ENCODE data around the gene MYO1E. TPM values are rescaled to one million over a fixed set of nuclear protein-coding genes. Genes with fewer than 3 reads are reported as not detected.

Gene MYO1E
- total RNA-seq, 2 experiments from 2014 or later, result 20.3 to 22.7 TPM

DNA sequence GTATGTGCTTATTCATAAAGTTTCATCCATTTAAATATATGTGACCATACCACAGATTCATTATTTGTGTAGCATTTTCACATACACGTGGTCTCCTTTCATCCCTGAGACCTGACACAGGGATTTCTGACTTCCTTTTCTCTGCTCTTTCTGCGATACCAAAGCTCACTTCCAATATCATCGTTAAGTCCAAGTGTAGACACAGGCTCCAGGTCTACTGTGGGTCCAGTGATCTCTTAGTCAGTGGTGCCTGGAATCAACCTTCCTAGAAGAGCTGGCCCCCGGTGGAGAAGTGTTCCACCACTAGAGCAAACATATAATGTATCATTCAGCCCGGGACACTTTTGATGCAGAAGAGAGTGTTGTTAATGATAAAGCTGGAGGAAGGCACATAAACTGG, 93.6 kb downstream of the MYO1E start:
- ATAC-seq (no peak), DNase-seq (no peak)
- peaks cover 8% of the 10 kb centered on the region for H3K4me1 Mint-ChIP-seq (ENCODE audit: low read depth)
- H3K27me3 Mint-ChIP-seq, result peaks cover 6% of the 10 kb centered on the region
- no peaks in the 10 kb centered on the region for H3K36me3 Mint-ChIP-seq (ENCODE audit: low read depth)
- ChIA-PET CTCF (no interaction called here), POLR2A (no interaction called here)
- H3K27ac Mint-ChIP-seq, result no peak overlapping the region
- H3K4me3 Mint-ChIP-seq, result no peak overlapping the region
- H3K9me3 Mint-ChIP-seq, result no peaks in the 10 kb centered on the region
- TF ChIP-seq, protein P1, sequence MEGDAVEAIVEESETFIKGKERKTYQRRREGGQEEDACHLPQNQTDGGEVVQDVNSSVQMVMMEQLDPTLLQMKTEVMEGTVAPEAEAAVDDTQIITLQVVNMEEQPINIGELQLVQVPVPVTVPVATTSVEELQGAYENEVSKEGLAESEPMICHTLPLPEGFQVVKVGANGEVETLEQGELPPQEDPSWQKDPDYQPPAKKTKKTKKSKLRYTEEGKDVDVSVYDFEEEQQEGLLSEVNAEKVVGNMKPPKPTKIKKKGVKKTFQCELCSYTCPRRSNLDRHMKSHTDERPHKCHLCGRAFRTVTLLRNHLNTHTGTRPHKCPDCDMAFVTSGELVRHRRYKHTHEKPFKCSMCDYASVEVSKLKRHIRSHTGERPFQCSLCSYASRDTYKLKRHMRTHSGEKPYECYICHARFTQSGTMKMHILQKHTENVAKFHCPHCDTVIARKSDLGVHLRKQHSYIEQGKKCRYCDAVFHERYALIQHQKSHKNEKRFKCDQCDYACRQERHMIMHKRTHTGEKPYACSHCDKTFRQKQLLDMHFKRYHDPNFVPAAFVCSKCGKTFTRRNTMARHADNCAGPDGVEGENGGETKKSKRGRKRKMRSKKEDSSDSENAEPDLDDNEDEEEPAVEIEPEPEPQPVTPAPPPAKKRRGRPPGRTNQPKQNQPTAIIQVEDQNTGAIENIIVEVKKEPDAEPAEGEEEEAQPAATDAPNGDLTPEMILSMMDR (IDR thresholded peaks at IDR 0.05), result no peak
- intact Hi-C loops (cut with micrococcal nuclease), result no loop called here

DNA sequence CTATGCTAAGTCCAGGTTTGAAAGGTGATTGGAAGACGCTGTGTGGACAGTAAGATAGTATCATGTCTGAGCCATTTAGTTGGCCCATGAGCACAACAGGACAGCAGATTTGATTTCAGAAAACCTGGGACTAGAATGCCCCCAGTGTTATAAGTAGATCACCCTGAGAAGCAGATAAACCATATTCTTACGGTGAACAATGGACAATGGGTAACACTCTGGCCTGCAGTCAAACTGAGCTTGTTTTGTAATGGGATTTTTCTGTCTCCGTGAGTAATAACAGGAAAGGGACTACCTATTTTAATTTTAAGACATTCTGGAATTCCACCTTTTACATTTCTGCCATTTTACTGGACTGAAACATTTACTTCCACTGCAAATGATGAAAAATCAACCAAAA, 94.6 kb downstream of the MYO1E start:
- DNase-seq (no peak), ATAC-seq (no peak)
- Mint-ChIP-seq H3K27ac (no peak overlapping the region), H3K4me3 (no peak overlapping the region), H3K36me3 (ENCODE audit: low read depth) (no peaks in the 10 kb centered on the region), H3K4me1 (ENCODE audit: low read depth) (peaks cover 17% of the 10 kb centered on the region), H3K27me3 (peaks cover 6% of the 10 kb centered on the region), H3K9me3 (no peaks in the 10 kb centered on the region)
- CTCF ChIA-PET, result no interaction called here
- TF ChIP-seq, protein P1 (IDR thresholded peaks at IDR 0.05), result no peak
- intact Hi-C loops (cut with micrococcal nuclease), result no loop called here
- POLR2A ChIA-PET, result no interaction called here

DNA sequence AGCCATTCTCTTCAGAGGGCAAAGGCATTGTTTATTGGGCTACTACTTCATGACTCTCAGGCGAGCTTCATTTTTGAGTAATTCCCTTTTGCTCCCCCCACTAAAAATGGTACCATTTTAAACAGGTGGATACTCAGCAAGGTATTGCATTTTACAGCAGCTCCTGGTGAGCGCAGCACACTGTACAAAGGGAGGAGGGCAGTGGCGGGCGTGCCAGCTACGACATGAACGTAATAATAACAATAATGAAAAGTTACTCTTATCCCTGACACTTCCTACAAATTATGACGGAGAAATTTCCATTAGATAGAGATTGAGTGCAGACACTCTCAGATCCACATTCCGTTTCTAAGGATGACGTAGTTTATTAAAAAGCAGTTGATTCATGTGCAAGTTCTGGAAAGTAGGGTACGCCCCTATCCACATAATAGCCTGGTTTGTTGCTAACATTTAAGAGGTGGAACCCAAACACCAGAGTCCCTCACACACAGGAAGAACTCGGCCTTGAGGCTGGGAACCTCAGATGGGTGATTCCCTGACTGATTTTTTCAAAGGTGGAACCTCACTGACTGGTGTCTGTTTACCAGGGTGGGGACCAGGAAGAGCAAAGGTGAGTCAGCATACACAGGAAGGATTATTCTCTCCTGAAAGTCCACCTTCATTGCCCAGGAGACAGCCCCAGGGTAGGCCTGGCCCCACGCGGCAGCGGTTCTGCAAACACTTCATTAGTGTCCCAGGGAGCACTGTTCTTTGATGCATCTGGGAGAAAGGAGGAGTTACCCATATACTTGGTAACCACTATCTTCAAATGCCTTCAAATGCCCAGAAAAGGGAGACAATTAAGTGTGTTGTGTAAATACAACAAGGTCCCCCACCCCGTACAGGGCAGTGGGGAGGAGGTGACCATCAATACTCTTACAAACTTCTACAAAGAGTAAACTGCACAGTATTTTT, 96.2 kb downstream of the MYO1E start:
- Mint-ChIP-seq H3K27me3 (peaks cover 6% of the 10 kb centered on the region), H3K36me3 (ENCODE audit: low read depth) (no peaks in the 10 kb centered on the region), H3K4me3 (no peak overlapping the region), H3K9me3 (no peaks in the 10 kb centered on the region), H3K4me1 (ENCODE audit: low read depth) (peaks cover 17% of the 10 kb centered on the region), H3K27ac (no peak overlapping the region)
- DNase-seq, result no peak
- intact Hi-C loops (cut with micrococcal nuclease), result no loop called here
- CTCF ChIA-PET, result no interaction called here
- POLR2A ChIA-PET, result no interaction called here
- TF ChIP-seq, protein P1 (IDR thresholded peaks at IDR 0.05), result no peak
- ATAC-seq, result no peak

DNA sequence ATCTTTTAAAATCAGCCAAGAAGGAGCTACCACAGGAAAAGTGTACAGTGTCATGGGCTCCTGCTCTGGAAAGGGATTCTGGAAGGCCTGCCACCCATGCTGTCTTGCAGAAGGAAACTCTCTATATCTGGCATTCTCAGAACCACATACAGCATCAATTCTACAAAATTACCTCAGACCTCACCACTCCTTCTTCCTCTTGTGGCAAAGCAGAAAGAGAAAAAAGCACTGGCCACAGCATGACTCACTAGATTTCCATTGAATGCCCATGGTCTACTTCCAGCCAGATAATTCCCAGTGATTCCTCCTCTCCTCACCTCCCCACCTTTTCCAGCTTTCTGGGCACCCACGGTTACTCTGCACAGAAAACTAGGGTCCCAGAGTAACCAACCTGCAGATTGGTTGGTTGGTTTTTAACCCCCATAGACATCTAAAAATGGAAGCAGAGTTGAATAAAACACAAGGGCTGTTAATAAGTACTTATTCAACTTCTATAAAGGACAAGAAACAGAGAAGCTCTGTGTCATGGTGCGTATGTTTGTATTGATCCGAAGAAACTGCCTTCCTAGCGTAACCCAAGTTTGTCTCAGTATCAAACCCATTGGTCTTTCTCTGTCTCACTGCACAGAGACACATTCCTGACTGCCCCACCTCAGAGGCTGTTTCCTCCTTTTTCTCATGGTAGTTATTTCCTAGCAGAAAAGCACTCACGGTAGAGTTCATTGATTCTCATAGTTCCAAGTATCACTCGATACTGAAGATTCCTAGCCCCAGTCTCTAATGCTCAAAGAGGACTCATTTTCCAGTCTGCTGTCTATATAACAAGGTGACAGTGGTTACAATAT, 98.3 kb downstream of the MYO1E start:
- Mint-ChIP-seq H3K27me3 (peaks cover 6% of the 10 kb centered on the region), H3K4me1 (ENCODE audit: low read depth) (peaks cover 17% of the 10 kb centered on the region), H3K4me3 (no peak overlapping the region), H3K36me3 (ENCODE audit: low read depth) (no peaks in the 10 kb centered on the region), H3K9me3 (no peaks in the 10 kb centered on the region), H3K27ac (peak overlapping the region; percentile 32)
- DNase-seq (no peak), ATAC-seq (peak; percentile 34)
- intact Hi-C loops (cut with micrococcal nuclease), result no loop called here
- POLR2A ChIA-PET, result no interaction called here
- TF ChIP-seq, protein P1 (IDR thresholded peaks at IDR 0.05), result no peak
- CTCF ChIA-PET, result interaction anchor here (2.1 kb wide), 1 partner anchor 27 kb away, joined by 8 read pairs; no protein-coding TSS in a partner anchor

Data from activated CD8-positive, alpha-beta T cell treated with anti-CD3 and anti-CD28 coated beads for 36 hours (primary cell).